Natural killer cell (primary cell): ENCODE data around the gene CEMIP. TPM values are rescaled to one million over a fixed set of nuclear protein-coding genes. Genes with fewer than 3 reads are reported as not detected.

Experiments used
- ATAC-seq, 3 donors: fragments of 150-1000 bp in 2 of 3; fragments of 200-7000 bp in 1 of 3; cut with Tn5 transposase; 1 replicate in 1 of 3; 2 replicates in 2 of 3; pipeline ENCODE4 v1.10.0; 2021; ENCODE audit warnings: mild to moderate bottlenecking in 2 of 3, moderate library complexity in 2 of 3
- DNase-seq, 2 donors: peaks; one replicate each; pipeline versions ENCODE4 v3.0.0 to v3.0.0-alpha.2; 2013 to 2021; ENCODE audit warnings: mixed read lengths in 1 of 2
- H3K27ac ChIP-seq: one replicate; pipeline ENCODE4 v1.5.1; 2013; ENCODE audit warnings: mild to moderate bottlenecking, low read length
- H3K27me3 ChIP-seq: one replicate; pipeline ENCODE4 v1.6.1; 2013; ENCODE audit warnings: low read length; ENCODE audit not compliant: control insufficient read depth, insufficient read depth
- H3K36me3 ChIP-seq: one replicate; pipeline ENCODE4 v1.6.1; 2013; ENCODE audit warnings: low read length; ENCODE audit not compliant: control insufficient read depth, insufficient read depth
- H3K4me1 ChIP-seq: one replicate; pipeline ENCODE4 v1.6.1; 2013; ENCODE audit warnings: low read length; ENCODE audit not compliant: control insufficient read depth, insufficient read depth
- H3K4me3 ChIP-seq: one replicate; pipeline ENCODE4 v1.5.1; 2013; ENCODE audit warnings: low read length
- H3K9me3 ChIP-seq: one replicate; pipeline ENCODE4 v1.6.1; 2013; ENCODE audit warnings: low read length; ENCODE audit not compliant: control insufficient read depth, insufficient read depth
- H3K27ac Mint-ChIP-seq, 2 donors: one replicate each; pipeline ENCODE4 v1.8.0; 2022; ENCODE audit warnings: mild to moderate bottlenecking in 2 of 2, mixed read lengths in 2 of 2, moderate library complexity in 1 of 2
- H3K27me3 Mint-ChIP-seq, 2 donors: one replicate each; pipeline ENCODE4 v1.8.0; 2022; ENCODE audit warnings: low read depth in 2 of 2, mixed read lengths in 2 of 2
- H3K36me3 Mint-ChIP-seq: one replicate; pipeline ENCODE4 v1.8.0; 2022; ENCODE audit warnings: mixed read lengths
- H3K4me1 Mint-ChIP-seq, 2 donors: one replicate each; pipeline ENCODE4 v1.8.0; 2022; ENCODE audit warnings: mixed read lengths in 2 of 2
- H3K4me3 Mint-ChIP-seq: one replicate; pipeline ENCODE4 v1.8.0; 2022; ENCODE audit warnings: mild to moderate bottlenecking, moderate library complexity, mixed read lengths
- H3K9me3 Mint-ChIP-seq, 2 donors: one replicate each; pipeline ENCODE4 v1.8.0; 2022; ENCODE audit warnings: mixed read lengths in 2 of 2
- WGBS: methylation state at CpG from one replicate; pipeline ENCODE4 v1.1.7; 2013; ENCODE audit warnings: missing lambda C conversion rate; ENCODE audit not compliant: insufficient coverage; 5-methylcytosine and 5-hydroxymethylcytosine counted together
- intact Hi-C: fragments of 100-400 bp; cut with micrococcal nuclease; formaldehyde crosslinking; loops from one replicate; pipeline ENCODE4 v1.14.2; 2022
- total RNA-seq, 4 donors: library from RNA; stranded (reverse); fragments of 120-200 nt in 1 of 4; gene quantifications; one replicate each; pipeline versions ENCODE4 v1.2.3 to v1.2.4, GENCODE V29; 2013 to 2022
- TF ChIP-seq, protein P1 (sequence below): fragments of 200-600 bp; IDR thresholded peaks from one replicate; pipeline ENCODE4 v1.8.0; 2022; ENCODE audit warnings: antibody characterized with exemption

Gene CEMIP
- total RNA-seq, 3 donors from 2014 or later (not counting 1 experiment from before 2014, with no cell fraction given): 0.07 to 0.82 TPM; not detected in 1

DNA sequence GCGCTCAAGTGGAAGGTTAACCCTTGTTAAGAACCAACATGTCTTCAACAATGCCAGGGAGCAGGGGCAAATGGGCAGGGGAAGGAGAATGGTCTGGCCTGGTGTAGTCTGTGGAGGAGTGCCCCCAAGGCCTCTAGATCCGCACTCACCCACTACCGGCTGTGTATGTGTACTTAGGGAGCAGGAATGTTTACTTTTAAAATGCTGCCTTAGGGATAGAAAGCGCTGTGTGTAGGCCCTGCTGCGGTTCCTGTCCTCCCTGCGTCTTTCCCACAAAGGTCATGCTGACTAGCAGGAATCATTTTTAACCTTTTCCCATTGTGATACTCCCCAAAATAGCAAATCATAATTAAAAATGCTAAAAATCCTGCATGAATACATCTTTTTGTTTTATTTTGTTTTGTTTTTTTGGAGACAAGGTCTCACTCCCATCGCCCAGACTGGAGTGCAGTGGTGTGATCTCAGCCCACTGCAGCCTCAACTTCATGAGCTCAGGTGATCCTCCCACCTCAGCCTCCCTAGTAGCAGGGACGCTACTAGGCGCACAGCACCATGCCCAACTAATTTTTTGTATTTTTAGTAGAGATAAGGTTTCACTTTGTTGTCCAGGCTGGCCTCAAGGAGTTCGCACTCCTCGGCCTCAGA lies 35.9 kb upstream of the CEMIP start:
- TF ChIP-seq, protein P1, sequence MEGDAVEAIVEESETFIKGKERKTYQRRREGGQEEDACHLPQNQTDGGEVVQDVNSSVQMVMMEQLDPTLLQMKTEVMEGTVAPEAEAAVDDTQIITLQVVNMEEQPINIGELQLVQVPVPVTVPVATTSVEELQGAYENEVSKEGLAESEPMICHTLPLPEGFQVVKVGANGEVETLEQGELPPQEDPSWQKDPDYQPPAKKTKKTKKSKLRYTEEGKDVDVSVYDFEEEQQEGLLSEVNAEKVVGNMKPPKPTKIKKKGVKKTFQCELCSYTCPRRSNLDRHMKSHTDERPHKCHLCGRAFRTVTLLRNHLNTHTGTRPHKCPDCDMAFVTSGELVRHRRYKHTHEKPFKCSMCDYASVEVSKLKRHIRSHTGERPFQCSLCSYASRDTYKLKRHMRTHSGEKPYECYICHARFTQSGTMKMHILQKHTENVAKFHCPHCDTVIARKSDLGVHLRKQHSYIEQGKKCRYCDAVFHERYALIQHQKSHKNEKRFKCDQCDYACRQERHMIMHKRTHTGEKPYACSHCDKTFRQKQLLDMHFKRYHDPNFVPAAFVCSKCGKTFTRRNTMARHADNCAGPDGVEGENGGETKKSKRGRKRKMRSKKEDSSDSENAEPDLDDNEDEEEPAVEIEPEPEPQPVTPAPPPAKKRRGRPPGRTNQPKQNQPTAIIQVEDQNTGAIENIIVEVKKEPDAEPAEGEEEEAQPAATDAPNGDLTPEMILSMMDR: no peak
- intact Hi-C loops: no loop called here
- Histone ChIP-seq H3K4me3 (no peak overlapping the region), H3K9me3 (no peaks in the 10 kb centered on the region), H3K27ac (no peak overlapping the region), H3K4me1 (no peaks in the 10 kb centered on the region), H3K36me3 (no peaks in the 10 kb centered on the region), H3K27me3 (no peaks in the 10 kb centered on the region)
- no peaks in the 10 kb centered on the region for H3K4me1 Mint-ChIP-seq
- no peak overlapping the region for H3K4me3 Mint-ChIP-seq
- no peaks in the 10 kb centered on the region for H3K36me3 Mint-ChIP-seq
- DNase-seq (no peak), ATAC-seq (no peak)
- no peak overlapping the region for H3K27ac Mint-ChIP-seq
- no peaks in the 10 kb centered on the region for H3K27me3 Mint-ChIP-seq
- peaks cover 0 to 3% of the 10 kb centered on the region in 2 donors for H3K9me3 Mint-ChIP-seq
- 98% methylated on average over 11 of the region's 11 CpGs for WGBS

DNA sequence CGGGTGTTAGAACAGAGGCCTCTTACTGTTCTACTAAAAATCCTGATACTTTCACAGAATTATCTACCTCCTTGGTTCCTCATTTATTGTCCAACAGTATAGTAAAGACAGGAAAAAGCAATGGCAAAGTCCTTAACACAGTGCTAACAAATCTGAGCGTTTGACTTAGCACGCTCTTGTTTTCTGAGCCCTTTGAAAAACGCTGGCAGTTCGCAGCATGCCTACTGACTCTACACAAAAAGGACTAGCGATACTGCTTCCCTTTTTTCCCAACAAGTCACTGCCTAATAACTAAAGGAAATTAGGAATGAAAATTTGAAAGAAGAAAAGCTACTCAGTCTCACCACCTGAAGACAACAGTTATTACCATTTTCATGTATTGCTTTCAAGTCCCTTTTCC lies 34.8 kb upstream of the CEMIP start:
- no peak overlapping the region for H3K27ac ChIP-seq
- ATAC-seq (no peak), DNase-seq (no peak)
- H3K4me1 ChIP-seq: no peaks in the 10 kb centered on the region
- no peak overlapping the region for H3K4me3 ChIP-seq
- no peaks in the 10 kb centered on the region for H3K27me3 ChIP-seq
- Mint-ChIP-seq H3K9me3 (peaks cover 0 to 3% of the 10 kb centered on the region in 2 donors), H3K36me3 (no peaks in the 10 kb centered on the region), H3K4me3 (no peak overlapping the region), H3K27me3 (no peaks in the 10 kb centered on the region), H3K27ac (no peak overlapping the region), H3K4me1 (no peaks in the 10 kb centered on the region)
- intact Hi-C loops: no loop called here
- no peaks in the 10 kb centered on the region for H3K36me3 ChIP-seq
- WGBS: 89% methylated on average over 6 of the region's 6 CpGs
- H3K9me3 ChIP-seq: no peaks in the 10 kb centered on the region
- TF ChIP-seq, protein P1: no peak

DNA sequence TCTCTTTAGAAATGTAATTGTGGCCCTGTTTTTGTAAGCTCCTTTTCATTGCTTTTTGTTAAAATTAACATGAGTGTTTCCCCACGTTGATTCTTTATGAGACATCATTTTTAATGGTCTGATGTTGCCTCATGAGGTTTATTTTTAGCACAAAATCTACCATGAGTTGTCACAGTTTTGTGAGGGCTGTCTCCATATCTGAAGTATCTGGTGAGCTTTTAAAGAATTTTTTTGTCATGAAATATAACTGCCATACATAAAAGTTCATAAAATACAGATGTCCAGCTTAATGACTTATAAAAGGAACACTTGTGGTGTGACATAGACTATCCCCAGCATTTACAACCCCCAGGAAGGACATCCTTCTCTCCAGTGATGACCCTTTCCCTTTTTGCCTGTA lies 34.3 kb upstream of the CEMIP start:
- Mint-ChIP-seq H3K9me3 (peaks cover 0 to 3% of the 10 kb centered on the region in 2 donors), H3K36me3 (no peaks in the 10 kb centered on the region), H3K27me3 (no peaks in the 10 kb centered on the region), H3K4me1 (no peaks in the 10 kb centered on the region), H3K4me3 (no peak overlapping the region), H3K27ac (no peak overlapping the region)
- H3K9me3 ChIP-seq: no peaks in the 10 kb centered on the region
- no peaks in the 10 kb centered on the region for H3K4me1 ChIP-seq
- no peaks in the 10 kb centered on the region for H3K36me3 ChIP-seq
- H3K27ac ChIP-seq: no peak overlapping the region
- TF ChIP-seq, protein P1: no peak
- H3K27me3 ChIP-seq: no peaks in the 10 kb centered on the region
- WGBS: 0% methylated on average over 1 of the region's 1 CpG
- intact Hi-C loops: no loop called here
- no peak overlapping the region for H3K4me3 ChIP-seq
- no peak for DNase-seq
- no peak for ATAC-seq

DNA sequence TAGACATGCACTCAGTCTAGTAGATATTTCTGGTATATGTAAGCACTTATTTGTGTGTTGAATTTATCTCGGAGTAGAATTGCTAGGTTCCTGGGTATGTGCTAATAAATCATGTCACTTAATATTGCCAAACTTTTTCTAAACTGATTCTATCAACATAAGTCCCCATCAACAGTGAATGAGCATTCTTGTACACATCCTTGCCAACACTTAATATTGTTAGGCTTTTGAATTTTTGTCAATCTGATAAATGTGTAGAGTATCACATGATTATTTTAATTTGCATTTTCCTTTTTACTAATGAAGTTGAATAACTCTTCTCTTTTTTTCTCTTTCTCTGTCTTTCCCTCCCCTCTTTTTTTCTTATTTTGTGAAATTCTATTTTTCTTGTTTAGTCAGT lies 33.3 kb upstream of the CEMIP start:
- Mint-ChIP-seq H3K4me3 (no peak overlapping the region), H3K9me3 (peaks cover 0 to 3% of the 10 kb centered on the region in 2 donors), H3K27ac (no peak overlapping the region), H3K4me1 (no peaks in the 10 kb centered on the region), H3K27me3 (no peaks in the 10 kb centered on the region), H3K36me3 (no peaks in the 10 kb centered on the region)
- no peaks in the 10 kb centered on the region for H3K9me3 ChIP-seq
- no peaks in the 10 kb centered on the region for H3K27me3 ChIP-seq
- no CpG with 5 or more reads among the region's 1 CpG for WGBS
- H3K27ac ChIP-seq: no peak overlapping the region
- no peak overlapping the region for H3K4me3 ChIP-seq
- H3K4me1 ChIP-seq: no peaks in the 10 kb centered on the region
- no peak for ATAC-seq
- no peaks in the 10 kb centered on the region for H3K36me3 ChIP-seq
- intact Hi-C loops: no loop called here
- TF ChIP-seq, protein P1: no peak
- no peak for DNase-seq
